Measurements from ENCODE around the gene FOXO4.

The FOXO4 gene

DNA sequence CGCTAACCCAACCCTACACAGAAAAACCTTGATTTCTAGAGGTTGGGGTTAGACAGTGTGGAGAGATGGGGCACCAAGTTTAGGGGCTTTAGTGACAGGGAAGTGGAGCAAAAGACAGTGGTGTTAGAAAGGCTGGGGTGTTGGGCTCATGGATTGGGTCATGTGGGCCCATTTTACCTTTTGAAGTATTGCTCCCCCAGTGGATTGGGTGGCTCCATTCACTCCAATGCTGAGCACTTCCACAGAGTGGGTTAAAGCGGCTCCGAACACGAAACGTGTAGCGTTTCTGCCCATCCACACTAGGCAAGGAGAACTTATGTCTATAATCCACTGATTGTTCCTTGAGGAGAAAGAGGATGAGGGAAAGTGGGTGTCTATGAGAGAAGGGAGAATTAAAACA, 13.4 kb downstream of the FOXO4 start:
- Histone ChIP-seq H3K9ac (no peak overlapping the region), H3K4me1 (ENCODE audit: low read depth, poor library complexity, severe bottlenecking) (peaks cover 51% of the 10 kb centered on the region), H3K27me3 (ENCODE audit: insufficient read depth, low read depth) (no peaks in the 10 kb centered on the region), H2AFZ (ENCODE audit: low read depth) (no peak overlapping the region), H3K4me3 (IDR thresholded peaks at IDR 0.05; ENCODE audit: insufficient read depth, low read depth, low read length) (no peak overlapping the region), H3K36me3 (ENCODE audit: insufficient read depth) (no peaks in the 10 kb centered on the region), H3K27ac (no peak overlapping the region), H3K79me2 (ENCODE audit: insufficient read depth, low read depth) (peaks cover 25% of the 10 kb centered on the region), H4K20me1 (ENCODE audit: insufficient read depth) (no peaks in the 10 kb centered on the region), H3K4me2 (peak overlapping the region; percentile 89; the same call in 1 of the 2 replicates)
- TF ChIP-seq, protein P1, sequence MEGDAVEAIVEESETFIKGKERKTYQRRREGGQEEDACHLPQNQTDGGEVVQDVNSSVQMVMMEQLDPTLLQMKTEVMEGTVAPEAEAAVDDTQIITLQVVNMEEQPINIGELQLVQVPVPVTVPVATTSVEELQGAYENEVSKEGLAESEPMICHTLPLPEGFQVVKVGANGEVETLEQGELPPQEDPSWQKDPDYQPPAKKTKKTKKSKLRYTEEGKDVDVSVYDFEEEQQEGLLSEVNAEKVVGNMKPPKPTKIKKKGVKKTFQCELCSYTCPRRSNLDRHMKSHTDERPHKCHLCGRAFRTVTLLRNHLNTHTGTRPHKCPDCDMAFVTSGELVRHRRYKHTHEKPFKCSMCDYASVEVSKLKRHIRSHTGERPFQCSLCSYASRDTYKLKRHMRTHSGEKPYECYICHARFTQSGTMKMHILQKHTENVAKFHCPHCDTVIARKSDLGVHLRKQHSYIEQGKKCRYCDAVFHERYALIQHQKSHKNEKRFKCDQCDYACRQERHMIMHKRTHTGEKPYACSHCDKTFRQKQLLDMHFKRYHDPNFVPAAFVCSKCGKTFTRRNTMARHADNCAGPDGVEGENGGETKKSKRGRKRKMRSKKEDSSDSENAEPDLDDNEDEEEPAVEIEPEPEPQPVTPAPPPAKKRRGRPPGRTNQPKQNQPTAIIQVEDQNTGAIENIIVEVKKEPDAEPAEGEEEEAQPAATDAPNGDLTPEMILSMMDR (conservative IDR thresholded peaks at IDR 0.05; ENCODE audit: low read depth, low read length): no peak

DNA sequence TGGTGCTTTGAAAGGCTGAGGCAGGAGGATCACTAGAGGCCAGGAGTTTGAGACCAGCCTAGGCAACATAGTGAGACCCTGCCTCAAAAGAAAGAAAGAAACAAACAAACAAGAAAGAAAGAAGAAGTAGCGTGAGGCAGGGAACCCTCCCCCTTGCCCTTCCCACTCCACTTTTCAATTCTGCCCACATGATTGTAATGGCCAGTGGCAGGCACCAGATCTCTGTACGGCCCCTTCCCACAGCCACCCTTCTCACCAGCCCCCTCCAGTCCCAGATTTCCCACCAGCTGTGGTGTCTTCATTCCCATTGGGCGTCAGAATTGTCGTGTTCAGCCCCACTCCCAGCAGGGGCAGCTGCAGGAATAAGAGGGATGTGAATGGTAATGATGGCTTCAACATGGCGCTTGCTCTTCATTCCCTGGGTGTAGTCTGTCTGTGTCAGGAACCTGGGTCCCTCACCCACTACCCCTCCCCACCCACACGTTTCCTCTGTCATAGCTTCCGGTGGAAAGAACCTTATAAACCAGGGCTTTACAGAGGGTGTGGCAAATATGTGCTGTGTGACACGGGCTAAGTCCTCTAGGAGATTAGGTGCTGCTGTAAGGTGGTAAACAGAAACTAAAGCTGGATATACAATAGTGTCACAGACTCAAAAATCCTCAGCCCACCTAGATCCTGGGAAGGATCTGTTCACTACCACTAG, 15.6 kb downstream of the FOXO4 start, which contains the start of gene IL2RG:
Gene IL2RG, minus strand, starts transcription at position 437 of the 703 bp plus-strand sequence. Its CDS starts 38 bp downstream, at position 399.
- H2AFZ ChIP-seq (ENCODE audit: low read depth): peak within 1 kb of the TSS; percentile 52; the same call in 1 of the 2 replicates
- H3K27me3 ChIP-seq (ENCODE audit: insufficient read depth, low read depth): no peaks in the 10 kb centered on the region
- peak within 1 kb of the TSS; percentile 75 for H3K9ac ChIP-seq
- no peaks in the 10 kb centered on the region for H3K36me3 ChIP-seq (ENCODE audit: insufficient read depth)
- no peaks in the 10 kb centered on the region for H4K20me1 ChIP-seq (ENCODE audit: insufficient read depth)
- no peak within 1 kb of the TSS for H3K4me3 ChIP-seq (IDR thresholded peaks at IDR 0.05; ENCODE audit: insufficient read depth, low read depth, low read length)
- H3K79me2 ChIP-seq (ENCODE audit: insufficient read depth, low read depth): peaks cover 25% of the 10 kb centered on the region
- H3K4me2 ChIP-seq: peak within 1 kb of the TSS; percentile 89
- TF ChIP-seq, protein P1 (conservative IDR thresholded peaks at IDR 0.05; ENCODE audit: low read depth, low read length): no peak
- H3K27ac ChIP-seq: peak within 1 kb of the TSS; percentile 92
- peaks cover 41% of the 10 kb centered on the region for H3K4me1 ChIP-seq (ENCODE audit: low read depth, poor library complexity, severe bottlenecking)

DNA sequence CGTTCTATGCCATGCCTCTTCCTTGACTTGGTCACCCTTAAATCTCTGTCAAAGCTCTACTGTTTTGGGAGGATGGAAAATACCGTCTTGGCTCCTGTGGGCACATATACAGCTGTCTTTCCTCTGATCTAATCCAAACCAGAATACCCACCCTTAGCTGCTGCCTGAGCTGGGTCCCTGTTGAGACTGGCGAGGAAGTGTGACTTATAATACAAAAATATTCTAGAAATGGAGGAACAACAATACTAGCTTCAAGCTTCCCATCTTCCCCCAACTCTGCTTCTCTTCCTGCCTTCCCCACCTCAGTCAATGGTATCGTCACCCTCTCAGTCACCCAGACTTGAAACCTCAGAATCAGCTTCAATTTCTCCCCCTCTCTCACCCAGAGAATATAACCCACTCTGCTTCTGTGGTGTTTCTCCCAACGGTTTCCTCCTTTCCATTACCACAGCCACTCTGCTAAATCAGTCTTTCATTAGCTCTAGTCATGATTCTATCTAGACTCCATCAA, 16.3 kb downstream of the FOXO4 start:
- H3K4me2 ChIP-seq: peak overlapping the region; percentile 89
- TF ChIP-seq, protein P1 (conservative IDR thresholded peaks at IDR 0.05; ENCODE audit: low read depth, low read length): no peak
- H3K27me3 ChIP-seq (ENCODE audit: insufficient read depth, low read depth): no peaks in the 10 kb centered on the region
- H3K9ac ChIP-seq: peak overlapping the region; percentile 75
- peaks cover 25% of the 10 kb centered on the region for H3K79me2 ChIP-seq (ENCODE audit: insufficient read depth, low read depth)
- no peaks in the 10 kb centered on the region for H4K20me1 ChIP-seq (ENCODE audit: insufficient read depth)
- H3K4me3 ChIP-seq (IDR thresholded peaks at IDR 0.05; ENCODE audit: insufficient read depth, low read depth, low read length): no peak overlapping the region
- peaks cover 41% of the 10 kb centered on the region for H3K4me1 ChIP-seq (ENCODE audit: low read depth, poor library complexity, severe bottlenecking)
- peak overlapping the region; percentile 52; the same call in 1 of the 2 replicates for H2AFZ ChIP-seq (ENCODE audit: low read depth)
- H3K36me3 ChIP-seq (ENCODE audit: insufficient read depth): no peaks in the 10 kb centered on the region
- H3K27ac ChIP-seq: peak overlapping the region; percentile 92

- Histone ChIP-seq H4K20me1 (ENCODE audit: insufficient read depth) (no peaks in the 10 kb centered on the region), H3K4me1 (ENCODE audit: low read depth, poor library complexity, severe bottlenecking) (peaks cover 23% of the 10 kb centered on the region), H2AFZ (ENCODE audit: low read depth) (no peak overlapping the region), H3K9ac (no peak overlapping the region; the same call in 1 of the 2 replicates), H3K36me3 (ENCODE audit: insufficient read depth) (no peaks in the 10 kb centered on the region), H3K27me3 (ENCODE audit: insufficient read depth, low read depth) (no peaks in the 10 kb centered on the region), H3K27ac (no peak overlapping the region), H3K79me2 (ENCODE audit: insufficient read depth, low read depth) (no peaks in the 10 kb centered on the region), H3K4me2 (peak overlapping the region; percentile 57), H3K4me3 (IDR thresholded peaks at IDR 0.05; ENCODE audit: insufficient read depth, low read depth, low read length) (no peak overlapping the region)
- TF ChIP-seq, protein P1 (conservative IDR thresholded peaks at IDR 0.05; ENCODE audit: low read depth, low read length): no peak
Measured at GRCh38 chrX:71117358-71117757, 21.7 kb downstream of the FOXO4 start.

Data from KMS-11 (cell line).